ENCODE results near the gene S100A7A.

S100A7A gene

GRCh38 chr1:153422450-153423068 lies 6.2 kb downstream of the S100A7A start:
- Histone ChIP-seq H3K9me3 (ENCODE audit: control insufficient read depth, insufficient read depth, low read length) (no peaks in the 10 kb centered on the region), H3K79me2 (ENCODE audit: control insufficient read depth, low read length) (no peaks in the 10 kb centered on the region), H3F3A (ENCODE audit: control insufficient read depth, insufficient read depth) (no peaks in the 10 kb centered on the region), H3K27ac (ENCODE audit: low read depth, low read length) (no peak overlapping the region), H4K20me1 (ENCODE audit: control insufficient read depth, insufficient read depth, low read depth, low read length) (no peaks in the 10 kb centered on the region), H3K27me3 (ENCODE audit: control insufficient read depth, low read length) (no peaks in the 10 kb centered on the region; the same call in 1 of the 2 replicates), H3K4me3 (ENCODE audit: low read length) (no peak overlapping the region), H3K36me3 (ENCODE audit: control insufficient read depth, low read length) (no peaks in the 10 kb centered on the region), H3K9me2 (replicated peaks; ENCODE audit: control insufficient read depth, low read length) (no peaks in the 10 kb centered on the region), H3K4me2 (ENCODE audit: low read length) (no peak overlapping the region), H3K4me1 (ENCODE audit: control insufficient read depth, low read length) (no peaks in the 10 kb centered on the region)
- TF ChIP-seq EZH2phosphoT487 (IDR thresholded peaks at IDR 0.05; ENCODE audit: borderline replicate concordance, low read length): no peak
- no peak for TF ChIP-seq CTCF (IDR thresholded peaks at IDR 0.05; ENCODE audit: low read depth, low read length, poor library complexity, severe bottlenecking)

- H3K4me2 ChIP-seq (ENCODE audit: low read length): no peak overlapping the region
- no peak overlapping the region for H3K4me3 ChIP-seq (ENCODE audit: low read length)
- no peaks in the 10 kb centered on the region for H3K4me1 ChIP-seq (ENCODE audit: control insufficient read depth, low read length)
- no peaks in the 10 kb centered on the region; the same call in 1 of the 2 replicates for H3K27me3 ChIP-seq (ENCODE audit: control insufficient read depth, low read length)
- no peak overlapping the region for H3K27ac ChIP-seq (ENCODE audit: low read depth, low read length)
- no peaks in the 10 kb centered on the region for H3K79me2 ChIP-seq (ENCODE audit: control insufficient read depth, low read length)
- TF ChIP-seq CTCF (IDR thresholded peaks at IDR 0.05; ENCODE audit: low read depth, low read length, poor library complexity, severe bottlenecking) (no peak), EZH2phosphoT487 (IDR thresholded peaks at IDR 0.05; ENCODE audit: borderline replicate concordance, low read length) (no peak)
- H3K9me2 ChIP-seq (replicated peaks; ENCODE audit: control insufficient read depth, low read length): no peaks in the 10 kb centered on the region
- no peaks in the 10 kb centered on the region for H3F3A ChIP-seq (ENCODE audit: control insufficient read depth, insufficient read depth)
- no peaks in the 10 kb centered on the region for H3K9me3 ChIP-seq (ENCODE audit: control insufficient read depth, insufficient read depth, low read length)
- H4K20me1 ChIP-seq (ENCODE audit: control insufficient read depth, insufficient read depth, low read depth, low read length): no peaks in the 10 kb centered on the region
- no peaks in the 10 kb centered on the region for H3K36me3 ChIP-seq (ENCODE audit: control insufficient read depth, low read length)
Observed at GRCh38 chr1:153426809-153427208, 10.5 kb downstream of the S100A7A start.

GRCh38 chr1:153428073-153428638 lies 11.8 kb downstream of the S100A7A start:
- H3K4me2 ChIP-seq (ENCODE audit: low read length): no peak overlapping the region
- no peaks in the 10 kb centered on the region for H4K20me1 ChIP-seq (ENCODE audit: control insufficient read depth, insufficient read depth, low read depth, low read length)
- TF ChIP-seq CTCF (IDR thresholded peaks at IDR 0.05; ENCODE audit: low read depth, low read length, poor library complexity, severe bottlenecking) (no peak), EZH2phosphoT487 (IDR thresholded peaks at IDR 0.05; ENCODE audit: borderline replicate concordance, low read length) (no peak)
- H3K4me3 ChIP-seq (ENCODE audit: low read length): no peak overlapping the region
- H3K27me3 ChIP-seq (ENCODE audit: control insufficient read depth, low read length): no peaks in the 10 kb centered on the region; the same call in 1 of the 2 replicates
- H3K27ac ChIP-seq (ENCODE audit: low read depth, low read length): no peak overlapping the region
- H3K36me3 ChIP-seq (ENCODE audit: control insufficient read depth, low read length): no peaks in the 10 kb centered on the region
- H3F3A ChIP-seq (ENCODE audit: control insufficient read depth, insufficient read depth): no peaks in the 10 kb centered on the region
- no peaks in the 10 kb centered on the region for H3K9me2 ChIP-seq (replicated peaks; ENCODE audit: control insufficient read depth, low read length)
- no peaks in the 10 kb centered on the region for H3K79me2 ChIP-seq (ENCODE audit: control insufficient read depth, low read length)
- H3K9me3 ChIP-seq (ENCODE audit: control insufficient read depth, insufficient read depth, low read length): no peaks in the 10 kb centered on the region
- no peaks in the 10 kb centered on the region for H3K4me1 ChIP-seq (ENCODE audit: control insufficient read depth, low read length)
